Muscle of leg (tissue), 11 donors: ENCODE measurements around the gene DSCAML1. TPM values are rescaled to one million over a fixed set of nuclear protein-coding genes. Genes with fewer than 3 reads are reported as not detected.

ENCODE experiments used
- DNase-seq: peaks from one replicate; pipeline ENCODE4 v3.0.0; 2013
- H3K27ac ChIP-seq: one replicate; pipeline ENCODE4 v1.5.1; 2013; ENCODE audit warnings: mild to moderate bottlenecking, low read length, control low read depth
- H3K27me3 ChIP-seq: one replicate; pipeline ENCODE4 v1.6.1; 2013; ENCODE audit warnings: low read length; ENCODE audit not compliant: control insufficient read depth, insufficient read depth
- H3K36me3 ChIP-seq: one replicate; pipeline ENCODE4 v1.6.1; 2013; ENCODE audit warnings: low read length; ENCODE audit not compliant: control insufficient read depth, insufficient read depth
- H3K4me1 ChIP-seq: one replicate; pipeline ENCODE4 v1.6.1; 2013; ENCODE audit warnings: low read length; ENCODE audit not compliant: control insufficient read depth, insufficient read depth
- H3K4me3 ChIP-seq: one replicate; pipeline ENCODE4 v1.5.1; 2013; ENCODE audit warnings: low read length, control low read depth
- H3K9me3 ChIP-seq: replicated peaks from 2 replicates; pipeline ENCODE4 v1.6.1; 2013; ENCODE audit warnings: low read depth, low read length; ENCODE audit not compliant: control insufficient read depth
- WGBS: methylation state at CpG from one replicate; pipeline ENCODE4 v1.1.5; 2013; ENCODE audit warnings: missing lambda C conversion rate; ENCODE audit not compliant: insufficient coverage; 5-methylcytosine and 5-hydroxymethylcytosine counted together
- polyA plus RNA-seq, 8 donors: library from polyadenylated mRNA; unstranded; fragments of 120-200 nt; gene quantifications; one replicate each; pipeline versions ENCODE4 v1.2.1 to v1.2.3, GENCODE V29; 2013; ENCODE audit warnings: inconsistent platforms in 1 of 8, low replicate concordance in 1 of 8; ENCODE audit not compliant: insufficient read length in 8 of 8, insufficient read depth in 1 of 8
- total RNA-seq: library from RNA; stranded (reverse); fragments of 120-200 nt; gene quantifications from one replicate; pipeline ENCODE4 v1.2.4, GENCODE V29; 2013

Gene DSCAML1
- total and polyA plus RNA-seq, 9 donors = 0.28 to 0.80 (median 0.60) TPM

DNA sequence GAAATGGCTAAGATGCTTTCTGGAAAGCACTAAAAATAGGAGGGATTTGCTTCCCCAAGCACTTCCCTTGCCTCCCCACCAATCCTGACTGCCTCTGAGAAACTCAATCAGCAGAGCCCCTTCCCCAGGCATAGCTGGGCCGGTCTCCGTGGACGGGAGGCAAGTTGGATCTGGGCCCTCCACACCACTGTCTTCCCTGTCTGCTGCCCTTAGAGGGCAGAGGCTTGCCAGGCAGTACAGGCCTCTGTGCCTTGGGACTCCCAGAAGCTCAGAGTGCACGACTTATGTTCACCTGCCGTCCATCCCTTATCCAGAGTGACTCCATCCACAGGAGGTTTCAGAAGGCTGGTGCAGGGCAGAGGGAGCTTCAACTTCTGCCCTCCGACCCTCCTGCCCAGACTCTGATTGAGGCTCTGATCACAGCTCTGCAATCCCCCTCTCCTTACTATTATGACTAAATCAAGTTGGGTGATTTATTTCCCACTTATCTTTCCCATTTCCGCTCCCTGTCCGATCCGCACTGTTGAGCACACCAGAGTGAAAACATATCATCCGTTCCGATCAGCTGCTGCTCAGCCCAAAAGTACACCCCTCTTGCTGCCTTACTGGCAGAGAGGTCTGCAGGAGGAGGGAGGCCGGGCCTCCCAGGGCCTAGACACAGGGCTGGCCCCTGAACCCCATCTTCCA lies 71.8 kb downstream of the DSCAML1 start:
- Histone ChIP-seq H3K4me3 (no peak overlapping the region), H3K9me3 (no peaks in the 10 kb centered on the region), H3K27me3 (peaks cover 2% of the 10 kb centered on the region), H3K4me1 (peaks cover 23% of the 10 kb centered on the region), H3K27ac (no peak overlapping the region), H3K36me3 (no peaks in the 10 kb centered on the region)
- 55% methylated on average over 4 of the region's 12 CpGs for whole genome bisulfite sequencing
- no peak for DNase-seq

DNA sequence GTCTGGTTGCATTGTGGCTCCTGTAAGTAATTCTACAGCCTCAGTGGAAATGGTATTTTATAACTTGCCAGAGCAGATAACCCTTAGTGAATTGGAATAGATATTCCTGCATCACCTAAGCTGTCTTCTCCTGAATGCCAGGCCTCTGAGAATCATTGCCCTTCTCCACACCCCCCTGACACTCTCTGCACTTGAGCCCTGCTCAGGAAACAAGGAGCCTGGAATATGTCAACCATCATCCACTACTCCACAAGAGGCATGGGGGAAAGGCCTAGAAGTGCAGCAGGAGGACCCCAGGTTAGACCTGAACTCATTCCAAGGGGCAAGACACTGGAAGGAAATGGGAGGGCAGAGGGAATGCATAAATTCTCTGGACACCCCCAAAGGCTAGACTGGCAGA lies 72.4 kb downstream of the DSCAML1 start:
- peaks cover 23% of the 10 kb centered on the region for H3K4me1 ChIP-seq
- no peaks in the 10 kb centered on the region for H3K9me3 ChIP-seq
- H3K4me3 ChIP-seq = no peak overlapping the region
- no peak for DNase-seq
- H3K27me3 ChIP-seq = peaks cover 2% of the 10 kb centered on the region
- no peaks in the 10 kb centered on the region for H3K36me3 ChIP-seq
- H3K27ac ChIP-seq = no peak overlapping the region

- H3K4me1 ChIP-seq = peaks cover 23% of the 10 kb centered on the region
- H3K36me3 ChIP-seq = no peaks in the 10 kb centered on the region
- no peaks in the 10 kb centered on the region for H3K9me3 ChIP-seq
- DNase-seq = no peak
- H3K4me3 ChIP-seq = no peak overlapping the region
- no peak overlapping the region for H3K27ac ChIP-seq
- peaks cover 2% of the 10 kb centered on the region for H3K27me3 ChIP-seq
- WGBS = 68% methylated on average over 3 of the region's 5 CpGs
These were observed 72.9 kb downstream of the DSCAML1 start for GRCh38 chr11:117724104-117724503.

DNA sequence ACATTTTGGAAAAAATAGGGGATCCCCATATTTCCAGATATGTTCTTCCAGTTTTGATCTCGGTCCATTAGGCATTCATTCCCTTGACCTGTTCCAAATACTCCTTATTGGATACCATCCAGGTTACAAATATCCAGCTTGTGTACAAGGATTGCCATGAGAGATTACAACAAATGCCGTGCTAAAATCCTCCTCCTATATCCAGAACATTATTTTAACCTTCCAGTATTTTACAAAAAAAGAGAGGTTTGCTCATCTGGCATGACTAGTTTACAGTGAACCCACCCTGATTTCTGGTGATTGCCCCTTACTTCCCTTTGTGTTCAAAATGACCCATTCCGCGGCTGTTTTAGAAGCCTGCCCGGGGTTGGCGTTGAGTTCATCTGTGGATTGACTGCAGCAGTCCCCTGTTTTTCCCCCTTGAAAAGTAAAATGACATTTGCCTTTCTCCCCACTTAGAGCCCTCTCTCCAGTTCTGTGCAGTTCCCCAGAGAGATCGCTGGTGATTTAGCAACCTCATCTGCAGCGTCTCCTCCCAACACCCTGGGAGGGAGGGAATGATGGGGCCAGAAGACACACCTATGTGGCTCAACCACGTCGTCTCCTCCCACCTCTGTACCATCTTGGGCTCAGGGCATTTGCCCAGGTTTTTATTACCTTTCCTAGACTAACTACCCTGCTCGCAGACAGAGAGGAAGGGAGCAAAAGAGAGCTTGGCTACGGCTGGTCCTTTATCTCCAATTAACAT lies 73.6 kb downstream of the DSCAML1 start:
- no peaks in the 10 kb centered on the region for H3K9me3 ChIP-seq
- 34% methylated on average over 8 of the region's 12 CpGs for WGBS
- no peaks in the 10 kb centered on the region for H3K36me3 ChIP-seq
- H3K27ac ChIP-seq = no peak overlapping the region
- H3K4me1 ChIP-seq = peaks cover 23% of the 10 kb centered on the region
- peak; percentile 22 for DNase-seq
- H3K27me3 ChIP-seq = peaks cover 2% of the 10 kb centered on the region
- no peak overlapping the region for H3K4me3 ChIP-seq

GRCh38 chr11:117722082-117722481 lies 74.9 kb downstream of the DSCAML1 start:
- WGBS = no CpG with 5 or more reads among the region's 2 CpGs
- DNase-seq = peak; percentile 93

DNA sequence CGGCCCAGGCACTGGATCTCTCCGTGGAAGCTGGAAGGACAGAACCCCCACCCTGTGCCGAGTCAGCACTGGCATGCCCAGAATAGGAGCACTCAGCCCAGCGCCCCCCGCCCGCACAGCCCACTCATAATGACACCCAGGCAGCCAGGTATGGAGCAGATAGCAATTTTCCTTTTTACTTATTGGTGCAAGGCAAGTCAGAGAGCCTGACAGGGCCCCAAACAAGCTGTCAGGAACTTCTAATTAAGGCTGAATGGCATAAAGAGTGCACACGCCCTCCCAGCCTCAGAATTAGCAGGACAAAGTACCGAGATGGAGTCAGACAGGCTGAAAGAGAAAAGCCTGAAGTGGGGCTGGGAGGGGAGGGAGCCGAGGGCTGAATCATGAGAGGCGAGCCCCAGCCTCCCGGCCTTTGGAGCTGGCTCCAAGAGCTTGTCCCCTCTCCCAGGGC lies 76.9 kb downstream of the DSCAML1 start:
- H3K4me3 ChIP-seq = no peak overlapping the region
- DNase-seq = no peak
- H3K27me3 ChIP-seq = peaks cover 12% of the 10 kb centered on the region
- H3K4me1 ChIP-seq = peaks cover 17% of the 10 kb centered on the region
- H3K27ac ChIP-seq = no peak overlapping the region
- WGBS = 43% methylated on average over 9 of the region's 11 CpGs
- no peaks in the 10 kb centered on the region for H3K9me3 ChIP-seq
- H3K36me3 ChIP-seq = no peaks in the 10 kb centered on the region

More at GRCh38 chr11:117722082-117722481, 74.9 kb downstream of the DSCAML1 start:
- no peak overlapping the region for H3K4me3 ChIP-seq
- no peaks in the 10 kb centered on the region for H3K36me3 ChIP-seq
- H3K9me3 ChIP-seq = no peaks in the 10 kb centered on the region
- peaks cover 25% of the 10 kb centered on the region for H3K4me1 ChIP-seq
- H3K27me3 ChIP-seq = peaks cover 5% of the 10 kb centered on the region
- H3K27ac ChIP-seq = no peak overlapping the region

GRCh38 chr11:117719480-117719879 lies 77.5 kb downstream of the DSCAML1 start:
- DNase-seq = no peak
- peaks cover 12% of the 10 kb centered on the region for H3K27me3 ChIP-seq
- H3K27ac ChIP-seq = no peak overlapping the region
- WGBS = 88% methylated on average over 3 of the region's 4 CpGs
- H3K36me3 ChIP-seq = no peaks in the 10 kb centered on the region
- no peaks in the 10 kb centered on the region for H3K9me3 ChIP-seq
- H3K4me1 ChIP-seq = peaks cover 12% of the 10 kb centered on the region
- no peak overlapping the region for H3K4me3 ChIP-seq

DNA sequence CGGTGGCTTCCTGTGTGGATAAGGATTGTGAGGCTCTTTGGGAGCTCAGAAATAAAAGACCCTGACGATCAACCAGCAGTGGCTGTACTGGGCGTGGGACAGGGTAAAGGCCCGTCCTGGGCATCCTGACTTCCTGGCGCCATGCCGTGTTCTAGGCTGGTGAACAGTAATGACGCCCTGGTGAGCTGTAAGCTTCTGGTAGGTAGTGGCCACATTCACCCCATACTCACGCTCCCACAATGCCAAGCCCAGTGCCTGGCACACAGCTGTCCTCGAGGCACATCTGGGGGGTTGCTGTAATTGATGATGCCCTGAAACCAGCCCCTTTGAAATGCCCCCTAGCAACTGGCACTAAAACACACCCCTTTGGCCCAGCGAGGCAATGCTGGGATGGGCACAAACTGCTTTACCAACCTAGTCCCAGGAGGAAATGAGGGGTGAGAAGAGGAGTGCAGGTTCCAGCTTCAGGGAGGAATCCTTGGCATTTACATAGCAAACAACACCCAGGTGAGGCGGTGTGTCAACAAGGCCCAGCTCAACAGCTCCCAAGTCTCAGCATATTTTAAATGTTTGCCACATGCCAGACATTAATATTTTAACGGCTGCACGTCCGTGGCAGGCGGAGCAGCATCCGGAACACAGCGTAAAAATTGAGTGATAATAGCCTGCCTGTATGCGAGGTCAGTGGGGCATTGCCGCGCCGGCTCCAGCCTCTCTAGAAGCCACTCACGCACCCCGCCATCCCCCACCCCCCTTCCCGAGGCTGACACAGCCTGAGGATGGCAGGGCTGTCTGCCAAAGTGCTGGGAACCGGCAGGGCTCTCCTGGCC lies 79.3 kb downstream of the DSCAML1 start:
- WGBS = 56% methylated on average over 9 of the region's 25 CpGs

GRCh38 chr11:117716521-117717440 lies 80.2 kb downstream of the DSCAML1 start:
- Histone ChIP-seq H3K4me3 (no peak overlapping the region), H3K27me3 (peaks cover 16% of the 10 kb centered on the region), H3K9me3 (no peaks in the 10 kb centered on the region), H3K27ac (no peak overlapping the region), H3K36me3 (no peaks in the 10 kb centered on the region), H3K4me1 (peaks cover 4% of the 10 kb centered on the region)
- 94% methylated on average over 15 of the region's 20 CpGs for WGBS
- DNase-seq = no peak

More for the DNA sequence above, 79.3 kb downstream of the DSCAML1 start:
- H3K4me1 ChIP-seq = peaks cover 4% of the 10 kb centered on the region
- H3K27ac ChIP-seq = no peak overlapping the region
- H3K4me3 ChIP-seq = no peak overlapping the region
- no peaks in the 10 kb centered on the region for H3K9me3 ChIP-seq
- H3K27me3 ChIP-seq = peaks cover 16% of the 10 kb centered on the region
- no peak for DNase-seq
- no peaks in the 10 kb centered on the region for H3K36me3 ChIP-seq
